ENCODE data around the gene GOLGA2. TPM values are rescaled to one million over a fixed set of nuclear protein-coding genes. Genes with fewer than 3 reads are reported as not detected.
"Not testable (repeated sequence)": the region's sequence is repeated elsewhere in the genome, so short reads cannot be mapped to it uniquely, and the experiment has no call there.

Gene GOLGA2
- total RNA-seq, 4 donors from 2014 or later, result 68.9 to 84.6 (median 78.5) TPM

DNA sequence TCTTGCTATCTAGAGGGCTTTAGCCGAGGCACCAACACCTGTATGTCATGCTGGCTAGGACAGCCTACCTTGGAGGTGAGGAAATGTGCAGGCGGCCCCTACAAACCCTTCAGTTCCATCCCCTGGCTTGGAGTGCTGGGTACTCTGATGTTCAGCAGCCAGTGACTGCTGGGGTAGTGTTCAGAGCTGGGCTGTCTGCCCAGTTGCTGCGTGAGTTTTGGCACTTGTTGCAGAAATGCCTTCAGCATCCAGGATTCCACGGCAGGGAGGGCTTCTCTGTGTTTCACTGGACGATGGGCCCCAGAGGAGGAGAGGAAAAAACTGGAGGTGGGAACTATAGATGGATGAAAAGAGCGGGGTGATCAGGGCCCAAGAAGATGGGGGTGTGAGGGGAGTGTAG lies 10.6 kb upstream of the GOLGA2 start:
- no peak for ATAC-seq
- in situ Hi-C loops (cut with MboI; ENCODE audit: low sequenced_read_pairs in 4 of 4) (no loop called here), intact Hi-C loops (cut with DNase I; ENCODE audit: low total_unique reads) (no loop called here)
- Histone ChIP-seq H3K9me3 (no peaks in the 10 kb centered on the region), H3K4me1 (no peaks in the 10 kb centered on the region), H3K4me3 (no peak overlapping the region), H3K36me3 (peaks cover 0 to 22% of the 10 kb centered on the region in 2 donors), H3K27me3 (no peaks in the 10 kb centered on the region), H3K27ac (no peak overlapping the region)
- no peak for DNase-seq
- no peak for TF ChIP-seq POLR2A (IDR thresholded peaks at IDR 0.05)
- TF ChIP-seq, protein P1, sequence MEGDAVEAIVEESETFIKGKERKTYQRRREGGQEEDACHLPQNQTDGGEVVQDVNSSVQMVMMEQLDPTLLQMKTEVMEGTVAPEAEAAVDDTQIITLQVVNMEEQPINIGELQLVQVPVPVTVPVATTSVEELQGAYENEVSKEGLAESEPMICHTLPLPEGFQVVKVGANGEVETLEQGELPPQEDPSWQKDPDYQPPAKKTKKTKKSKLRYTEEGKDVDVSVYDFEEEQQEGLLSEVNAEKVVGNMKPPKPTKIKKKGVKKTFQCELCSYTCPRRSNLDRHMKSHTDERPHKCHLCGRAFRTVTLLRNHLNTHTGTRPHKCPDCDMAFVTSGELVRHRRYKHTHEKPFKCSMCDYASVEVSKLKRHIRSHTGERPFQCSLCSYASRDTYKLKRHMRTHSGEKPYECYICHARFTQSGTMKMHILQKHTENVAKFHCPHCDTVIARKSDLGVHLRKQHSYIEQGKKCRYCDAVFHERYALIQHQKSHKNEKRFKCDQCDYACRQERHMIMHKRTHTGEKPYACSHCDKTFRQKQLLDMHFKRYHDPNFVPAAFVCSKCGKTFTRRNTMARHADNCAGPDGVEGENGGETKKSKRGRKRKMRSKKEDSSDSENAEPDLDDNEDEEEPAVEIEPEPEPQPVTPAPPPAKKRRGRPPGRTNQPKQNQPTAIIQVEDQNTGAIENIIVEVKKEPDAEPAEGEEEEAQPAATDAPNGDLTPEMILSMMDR (IDR thresholded peaks at IDR 0.05 in 4 of 5, conservative IDR thresholded peaks at IDR 0.05 in 1 of 5), result no peak

DNA sequence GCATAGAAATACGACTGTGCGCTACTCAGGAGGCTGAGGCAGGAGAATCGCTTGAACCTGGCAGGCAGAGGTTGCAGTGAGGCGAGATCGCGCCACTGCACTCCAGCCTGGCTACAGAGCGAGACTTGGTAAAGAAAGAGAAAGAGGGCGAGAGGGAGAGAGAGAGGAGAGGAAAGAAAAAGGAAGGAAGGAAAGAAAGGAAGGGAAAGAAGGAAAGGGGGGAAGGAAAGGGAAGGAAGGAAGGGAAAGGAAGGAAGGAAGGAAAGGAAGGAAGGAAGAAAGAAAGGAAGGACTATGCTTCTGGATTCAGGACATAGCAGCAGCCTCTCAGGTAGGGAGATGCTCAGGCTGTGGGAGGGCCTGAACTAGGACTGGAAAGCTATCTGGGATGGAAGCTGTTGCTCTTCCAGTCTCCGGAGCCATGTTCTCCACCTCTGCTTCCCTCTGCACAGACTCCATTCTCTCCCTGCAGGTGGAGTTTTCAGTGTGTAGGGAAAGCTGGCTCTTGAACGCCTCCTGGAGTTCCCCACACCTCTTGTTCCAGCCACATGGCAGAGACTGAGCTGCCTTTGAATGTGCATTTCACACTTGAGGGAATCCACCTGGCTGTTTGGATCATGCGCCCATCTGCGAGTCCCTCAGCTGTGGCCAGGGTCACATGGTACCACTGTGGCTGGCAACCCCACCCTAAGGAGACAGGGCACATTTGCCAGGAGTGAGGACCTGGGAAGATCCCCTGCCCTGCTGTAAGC lies 9.4 kb upstream of the GOLGA2 start:
- ATAC-seq (no peak), DNase-seq (no peak)
- TF ChIP-seq, protein P1 (IDR thresholded peaks at IDR 0.05 in 4 of 5, conservative IDR thresholded peaks at IDR 0.05 in 1 of 5), result no peak
- TF ChIP-seq POLR2A (IDR thresholded peaks at IDR 0.05), result no peak
- Histone ChIP-seq H3K36me3 (peaks cover 0 to 22% of the 10 kb centered on the region in 2 donors), H3K4me1 (no peaks in the 10 kb centered on the region), H3K27ac (no peak overlapping the region), H3K27me3 (no peaks in the 10 kb centered on the region), H3K9me3 (no peaks in the 10 kb centered on the region), H3K4me3 (no peak overlapping the region)
- in situ Hi-C loops (cut with MboI; ENCODE audit: low sequenced_read_pairs in 4 of 4), result no loop called here
- intact Hi-C loops (cut with DNase I; ENCODE audit: low total_unique reads), result no loop called here

DNA sequence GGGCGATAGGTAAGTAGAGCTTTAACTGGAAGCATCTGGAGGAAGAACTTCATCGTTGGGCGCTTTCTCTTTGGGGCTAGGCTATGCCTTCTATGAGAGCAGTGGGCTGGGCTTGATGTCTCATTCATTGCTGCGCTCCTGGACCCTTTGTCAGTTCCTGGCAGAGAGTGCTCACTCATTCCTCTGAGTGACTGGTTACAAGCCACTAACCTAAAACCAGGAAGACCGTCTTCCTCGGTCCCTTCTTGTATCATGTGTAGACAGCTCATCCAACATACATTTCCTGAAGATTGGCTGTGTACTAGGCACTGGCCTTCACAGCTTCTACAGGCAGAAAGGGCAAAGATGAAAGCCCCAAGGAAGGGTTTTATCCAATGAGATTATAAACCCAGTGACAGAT lies 6.7 kb upstream of the GOLGA2 start:
- peaks cover 0 to 14% of the 10 kb centered on the region in 2 donors for H3K36me3 ChIP-seq
- in situ Hi-C loops (cut with MboI; ENCODE audit: low sequenced_read_pairs in 4 of 4), result no loop called here
- DNase-seq, result no peak
- no peak for ATAC-seq
- no peak overlapping the region for H3K27ac ChIP-seq
- H3K4me3 ChIP-seq, result no peak overlapping the region
- no peaks in the 10 kb centered on the region for H3K27me3 ChIP-seq
- intact Hi-C loops (cut with DNase I; ENCODE audit: low total_unique reads), result no loop called here
- H3K4me1 ChIP-seq, result peaks cover 1 to 2% of the 10 kb centered on the region in 2 donors
- no peaks in the 10 kb centered on the region for H3K9me3 ChIP-seq
- TF ChIP-seq, protein P1 (IDR thresholded peaks at IDR 0.05 in 4 of 5, conservative IDR thresholded peaks at IDR 0.05 in 1 of 5), result no peak
- TF ChIP-seq POLR2A (IDR thresholded peaks at IDR 0.05), result no peak

DNA sequence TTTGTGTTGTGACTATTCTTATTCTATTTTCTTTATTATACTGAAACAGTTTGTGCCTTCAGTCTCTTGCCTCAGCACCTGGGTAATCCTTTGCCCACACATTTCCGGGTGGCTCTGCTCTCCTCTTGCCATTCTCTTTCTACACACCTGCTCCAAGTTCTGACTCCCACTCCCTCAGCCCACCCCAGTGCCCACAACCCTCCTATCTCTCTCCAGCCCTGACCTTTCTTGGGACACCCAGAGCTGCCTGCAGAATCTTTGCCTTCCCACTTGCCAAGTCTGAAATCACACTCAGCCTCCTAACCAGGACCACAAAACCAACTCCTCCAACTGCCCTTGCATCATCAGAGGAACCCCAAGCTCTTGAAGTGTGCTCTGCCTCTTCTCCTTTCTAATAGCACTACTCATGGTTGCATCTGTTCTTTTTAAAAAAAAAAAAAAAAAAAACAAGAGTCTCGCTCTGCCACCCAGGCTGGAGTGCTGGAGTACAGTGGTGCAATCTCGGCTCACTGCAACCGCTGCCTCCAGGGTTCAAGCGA lies 4.3 kb upstream of the GOLGA2 start:
- Histone ChIP-seq H3K27me3 (no peaks in the 10 kb centered on the region), H3K36me3 (no peaks in the 10 kb centered on the region), H3K4me1 (peaks cover 11 to 16% of the 10 kb centered on the region in 2 donors), H3K27ac (no peak overlapping the region), H3K4me3 (no peak overlapping the region), H3K9me3 (no peaks in the 10 kb centered on the region)
- intact Hi-C loops (cut with DNase I; ENCODE audit: low total_unique reads) (no loop called here), in situ Hi-C loops (cut with MboI; ENCODE audit: low sequenced_read_pairs in 4 of 4) (no loop called here)
- ATAC-seq (no peak), DNase-seq (no peak)
- TF ChIP-seq POLR2A (IDR thresholded peaks at IDR 0.05), result no peak
- TF ChIP-seq, protein P1 (IDR thresholded peaks at IDR 0.05 in 4 of 5, conservative IDR thresholded peaks at IDR 0.05 in 1 of 5), result no peak

DNA sequence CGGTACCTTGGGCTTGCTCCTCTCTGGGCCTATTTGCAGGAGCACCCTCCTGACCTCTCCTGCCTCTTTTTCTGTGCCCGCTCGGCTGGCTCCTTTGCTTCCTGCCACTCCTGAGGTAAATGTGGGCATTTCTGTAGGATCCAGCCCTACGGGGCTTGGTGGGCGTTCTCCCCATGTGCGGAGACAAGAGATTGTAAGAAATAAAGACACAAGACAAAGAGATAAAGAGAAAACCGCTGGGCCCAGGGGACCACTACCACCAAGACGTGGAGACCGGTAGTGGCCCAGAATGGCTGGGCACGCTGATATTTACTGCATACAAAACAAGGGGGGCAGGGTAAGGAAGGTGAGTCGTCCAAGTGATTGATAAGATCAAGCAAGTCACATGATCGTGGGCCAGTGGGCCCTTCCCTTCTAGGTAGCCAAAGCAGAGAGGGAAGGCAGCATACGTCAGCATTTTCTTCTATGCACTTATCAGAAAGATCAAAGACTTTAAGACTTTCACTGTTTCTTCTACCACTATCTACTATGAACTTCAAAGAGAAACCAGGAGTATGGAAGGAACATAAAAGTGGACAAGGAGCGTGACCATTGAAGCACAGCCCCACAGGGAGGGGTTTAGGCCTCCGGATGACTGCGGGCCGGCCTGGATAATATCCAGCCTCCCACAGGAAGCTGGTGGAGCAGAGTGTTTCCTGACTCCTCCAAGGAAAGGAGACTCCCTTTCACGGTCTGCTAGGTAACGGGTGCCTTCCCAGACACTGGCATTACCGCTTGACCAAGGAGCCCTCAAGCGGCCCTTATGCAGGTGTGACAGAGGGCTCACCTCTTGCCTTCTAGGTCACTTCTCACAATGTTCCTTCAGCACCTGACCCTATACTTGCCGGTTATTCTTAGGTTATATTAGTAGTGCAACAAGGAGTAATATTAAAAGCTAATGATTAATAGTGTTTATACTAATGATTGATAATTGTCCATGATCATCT lies 3.6 kb upstream of the GOLGA2 start:
- DNase-seq; H3K4me3 ChIP-seq; H3K9me3 ChIP-seq; H3K36me3 ChIP-seq; in situ Hi-C loops (cut with MboI; ENCODE audit: low sequenced_read_pairs in 4 of 4); H3K27me3 ChIP-seq; ATAC-seq; intact Hi-C loops (cut with DNase I; ENCODE audit: low total_unique reads): not testable (repeated sequence)
- Histone ChIP-seq H3K27ac (peak overlapping the region in 2 of 4 donors; percentile 38 to 42), H3K4me1 (peaks cover 19 to 23% of the 10 kb centered on the region in 2 donors)
